BLaER1 treated with 17β-estradiol and CSF1 and Interleukin-3, amounts not matched to agents 10 nM and 100 nM (cell line): Measurements from ENCODE around the gene PADI3.
"Not testable (repeated sequence)": the region's sequence is repeated elsewhere in the genome, so short reads cannot be mapped to it uniquely, and the experiment has no call there.

Source experiments
- H3K27ac ChIP-seq, 11 experiments: shearing (Covaris generic); formaldehyde crosslinking; 2 replicates each; pipeline ENCODE4 v1.8.1; 2022
- H3K27me3 ChIP-seq, 11 experiments: shearing (Covaris generic); formaldehyde crosslinking; 2 replicates each; pipeline ENCODE4 v1.8.1; 2022
- H3K36me3 ChIP-seq, 11 experiments: shearing (Covaris generic); formaldehyde crosslinking; 2 replicates each; pipeline ENCODE4 v1.8.1; 2022
- H3K4me1 ChIP-seq, 10 experiments: shearing (Covaris generic); formaldehyde crosslinking; 2 replicates each; pipeline ENCODE4 v1.8.1; 2022
- H3K4me2 ChIP-seq, 11 experiments: shearing (Covaris generic); formaldehyde crosslinking; 2 replicates each; pipeline ENCODE4 v1.8.1; 2022
- H3K4me3 ChIP-seq, 10 experiments: shearing (Covaris generic); formaldehyde crosslinking; 2 replicates each; pipeline ENCODE4 v1.8.1; 2022
- H3K9ac ChIP-seq, 11 experiments: shearing (Covaris generic); formaldehyde crosslinking; 2 replicates each; pipeline ENCODE4 v1.8.1; 2022
- H3K9me3 ChIP-seq, 11 experiments: shearing (Covaris generic); formaldehyde crosslinking; replicated peaks in 1 of 11; 2 replicates each; pipeline ENCODE4 v1.8.1; 2022
- H4K20me1 ChIP-seq, 11 experiments: shearing (Covaris generic); formaldehyde crosslinking; 2 replicates each; pipeline ENCODE4 v1.8.1; 2022
- Cebpa-rat ChIP-seq, 11 experiments: shearing (Covaris generic); IDR thresholded peaks; 2 replicates each; pipeline ENCODE4 v1.8.1; 2022

PADI3 gene

GRCh38 chr1:17315542-17316130 is 66.7 kb downstream of the PADI3 start:
- H3K27me3 ChIP-seq = no peaks in the 10 kb centered on the region

GRCh38 chr1:17316704-17317103 is 67.8 kb downstream of the PADI3 start:
- Histone ChIP-seq H3K9ac (no peak overlapping the region), H3K4me3 (no peak overlapping the region), H4K20me1 (no peaks in the 10 kb centered on the region), H3K9me3 (peaks cover 0 to 7% (median 0%) of the 10 kb centered on the region in 11 experiments; a peak in 1 of 22 replicates), H3K27ac (no peak overlapping the region), H3K4me1 (peaks cover 0 to 21% (median 9%) of the 10 kb centered on the region in 10 experiments; a peak in 10 of 20 replicates), H3K4me2 (no peak overlapping the region), H3K27me3 (no peaks in the 10 kb centered on the region), H3K36me3 (no peaks in the 10 kb centered on the region)
- no peak for TF ChIP-seq Cebpa-rat (IDR thresholded peaks at IDR 0.05)

More at GRCh38 chr1:17315542-17316130, 66.7 kb downstream of the PADI3 start:
- Histone ChIP-seq H3K9me3 (peaks cover 0 to 7% (median 0%) of the 10 kb centered on the region in 11 experiments; a peak in 1 of 22 replicates), H3K36me3 (no peaks in the 10 kb centered on the region), H3K4me2 (no peak overlapping the region), H3K9ac (no peak overlapping the region), H3K27ac (no peak overlapping the region), H3K4me1 (peaks cover 0 to 32% (median 10%) of the 10 kb centered on the region in 10 experiments; a peak in 10 of 20 replicates), H3K4me3 (no peak overlapping the region), H4K20me1 (no peaks in the 10 kb centered on the region)
- no peak for TF ChIP-seq Cebpa-rat (IDR thresholded peaks at IDR 0.05)

GRCh38 chr1:17318262-17318661 is 69.4 kb downstream of the PADI3 start:
- H3K4me1 ChIP-seq = peaks cover 0 to 10% (median 0%) of the 10 kb centered on the region in 10 experiments; a peak in 2 of 20 replicates
- H3K9me3 ChIP-seq = peaks cover 0 to 15% (median 0%) of the 10 kb centered on the region in 11 experiments; a peak in 5 of 22 replicates
- H3K36me3 ChIP-seq = no peaks in the 10 kb centered on the region
- no peak overlapping the region for H3K9ac ChIP-seq
- H3K27me3 ChIP-seq = no peaks in the 10 kb centered on the region
- TF ChIP-seq Cebpa-rat (IDR thresholded peaks at IDR 0.05) = no peak
- no peak overlapping the region for H3K4me2 ChIP-seq
- H4K20me1 ChIP-seq = no peaks in the 10 kb centered on the region
- no peak overlapping the region for H3K4me3 ChIP-seq
- H3K27ac ChIP-seq = no peak overlapping the region

DNA sequence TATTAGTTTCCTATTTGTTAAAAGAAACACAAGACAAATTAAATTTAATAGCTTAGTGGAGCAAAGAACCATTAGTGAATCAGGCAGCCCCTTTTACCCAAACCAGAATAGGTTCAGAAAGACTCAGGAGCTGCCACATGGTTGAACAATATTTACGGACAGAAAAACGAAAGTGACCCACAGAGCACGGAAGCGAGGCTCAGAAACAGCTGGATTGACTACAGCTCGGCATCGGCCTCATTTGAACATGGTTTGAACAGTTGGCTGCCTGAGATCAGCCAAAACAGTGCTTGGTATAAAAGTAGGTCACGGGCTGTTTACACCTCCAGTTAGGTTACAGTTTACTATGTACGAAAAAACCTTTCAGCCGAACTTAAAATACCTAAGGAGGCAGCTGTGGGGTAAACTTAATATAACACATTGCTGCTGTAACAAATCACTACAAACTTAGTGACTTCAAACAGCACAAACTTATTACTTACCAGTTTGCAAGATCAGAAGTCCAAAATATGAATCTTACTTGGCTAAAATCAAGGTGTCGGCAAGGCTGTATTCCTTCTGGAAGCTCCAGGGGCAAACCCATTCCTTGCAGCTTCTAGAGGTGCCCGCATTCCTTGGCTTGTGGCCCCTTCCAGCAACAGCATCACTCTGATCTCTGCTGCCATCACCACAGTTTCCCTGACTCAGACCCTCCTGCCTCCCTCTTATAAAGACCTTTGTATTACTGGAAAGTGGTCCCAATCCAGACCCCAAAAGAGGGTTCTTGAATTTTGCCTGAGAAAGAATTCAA is 70.9 kb downstream of the PADI3 start:
- H3K4me3 ChIP-seq = no peak overlapping the region
- H3K27ac ChIP-seq = no peak overlapping the region
- no peak for TF ChIP-seq Cebpa-rat (IDR thresholded peaks at IDR 0.05)
- no peak overlapping the region for H3K9ac ChIP-seq
- H3K4me2 ChIP-seq = no peak overlapping the region
- peaks cover 0 to 15% (median 0%) of the 10 kb centered on the region in 11 experiments; a peak in 5 of 22 replicates for H3K9me3 ChIP-seq
- H3K27me3 ChIP-seq = no peaks in the 10 kb centered on the region
- H3K4me1 ChIP-seq = no peaks in the 10 kb centered on the region; a peak in 1 of 20 replicates
- no peaks in the 10 kb centered on the region for H3K36me3 ChIP-seq
- no peaks in the 10 kb centered on the region for H4K20me1 ChIP-seq

DNA sequence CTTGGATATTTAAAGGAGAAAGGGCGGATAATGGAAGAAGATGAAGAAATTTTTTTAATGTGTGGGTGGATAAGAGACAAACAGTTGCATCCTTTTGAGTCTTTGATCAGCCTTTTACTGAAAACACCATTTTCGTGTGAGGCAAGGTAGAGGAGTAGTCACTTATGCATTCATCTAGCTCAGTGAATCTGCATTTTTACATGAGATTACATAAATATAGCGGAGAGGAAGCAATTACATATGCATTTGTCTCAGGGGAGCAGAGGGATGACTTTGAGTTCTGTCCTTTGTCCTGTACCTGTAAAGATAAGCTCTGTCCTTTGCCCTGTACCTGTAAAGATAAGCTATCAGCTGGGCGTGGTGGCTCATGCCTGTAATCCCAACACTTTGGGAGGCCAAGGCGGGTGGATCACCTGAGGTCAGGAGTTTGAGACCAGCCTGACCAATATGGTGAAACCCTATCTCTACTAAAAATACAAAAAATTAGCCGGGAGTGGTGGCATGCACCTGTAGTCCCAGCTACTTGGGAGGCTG is 73.0 kb downstream of the PADI3 start:
- H3K27ac ChIP-seq, H3K4me2 ChIP-seq, H4K20me1 ChIP-seq, H3K4me1 ChIP-seq, H3K4me3 ChIP-seq, H3K9ac ChIP-seq, H3K27me3 ChIP-seq, H3K36me3 ChIP-seq: not testable (repeated sequence)
- peaks cover 0 to 15% (median 0%) of the 10 kb centered on the region in 11 experiments; a peak in 5 of 22 replicates for H3K9me3 ChIP-seq

DNA sequence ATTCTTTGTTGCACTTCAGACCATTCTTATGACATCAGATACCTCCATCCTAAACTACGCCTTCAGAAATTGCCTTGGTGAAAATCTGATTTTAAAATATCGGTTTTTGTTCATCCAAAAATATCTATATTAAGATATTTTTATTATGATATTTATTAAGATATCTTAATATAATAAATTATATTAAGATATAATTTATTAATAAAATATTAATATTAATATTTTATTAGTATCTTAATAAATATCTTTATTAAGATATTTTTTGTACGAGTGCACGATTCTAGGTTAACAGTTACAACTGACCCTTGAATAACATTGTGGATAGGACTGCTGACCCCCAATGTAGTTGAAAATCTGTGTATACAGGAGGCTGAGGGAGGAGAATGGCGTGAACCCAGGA is 80.0 kb downstream of the PADI3 start:
- Histone ChIP-seq H4K20me1 (no peaks in the 10 kb centered on the region), H3K4me3 (no peak overlapping the region), H3K9me3 (peaks cover 0 to 18% (median 5%) of the 10 kb centered on the region in 11 experiments; a peak in 6 of 22 replicates), H3K36me3 (no peaks in the 10 kb centered on the region), H3K27me3 (no peaks in the 10 kb centered on the region), H3K9ac (no peak overlapping the region), H3K4me1 (no peaks in the 10 kb centered on the region), H3K27ac (no peak overlapping the region), H3K4me2 (no peak overlapping the region)
- no peak for TF ChIP-seq Cebpa-rat (IDR thresholded peaks at IDR 0.05)

GRCh38 chr1:17329610-17330009 is 80.7 kb downstream of the PADI3 start:
- Histone ChIP-seq H4K20me1 (no peaks in the 10 kb centered on the region), H3K27me3 (no peaks in the 10 kb centered on the region), H3K4me2 (no peak overlapping the region), H3K27ac (no peak overlapping the region), H3K36me3 (no peaks in the 10 kb centered on the region), H3K4me1 (no peaks in the 10 kb centered on the region), H3K9me3 (peaks cover 0 to 18% (median 5%) of the 10 kb centered on the region in 11 experiments; a peak in 6 of 22 replicates), H3K9ac (no peak overlapping the region), H3K4me3 (no peak overlapping the region)
- TF ChIP-seq Cebpa-rat (IDR thresholded peaks at IDR 0.05) = no peak

- Histone ChIP-seq H3K4me2 (no peak overlapping the region), H3K27ac (no peak overlapping the region), H3K4me3 (no peak overlapping the region), H3K4me1 (no peaks in the 10 kb centered on the region; a peak in 1 of 20 replicates), H3K27me3 (no peaks in the 10 kb centered on the region), H3K9ac (no peak overlapping the region), H4K20me1 (no peaks in the 10 kb centered on the region), H3K9me3 (peaks cover 0 to 18% (median 5%) of the 10 kb centered on the region in 11 experiments; a peak in 6 of 22 replicates), H3K36me3 (no peaks in the 10 kb centered on the region)
- TF ChIP-seq Cebpa-rat (IDR thresholded peaks at IDR 0.05) = no peak
Observed at GRCh38 chr1:17330856-17331255, 82.0 kb downstream of the PADI3 start.

DNA sequence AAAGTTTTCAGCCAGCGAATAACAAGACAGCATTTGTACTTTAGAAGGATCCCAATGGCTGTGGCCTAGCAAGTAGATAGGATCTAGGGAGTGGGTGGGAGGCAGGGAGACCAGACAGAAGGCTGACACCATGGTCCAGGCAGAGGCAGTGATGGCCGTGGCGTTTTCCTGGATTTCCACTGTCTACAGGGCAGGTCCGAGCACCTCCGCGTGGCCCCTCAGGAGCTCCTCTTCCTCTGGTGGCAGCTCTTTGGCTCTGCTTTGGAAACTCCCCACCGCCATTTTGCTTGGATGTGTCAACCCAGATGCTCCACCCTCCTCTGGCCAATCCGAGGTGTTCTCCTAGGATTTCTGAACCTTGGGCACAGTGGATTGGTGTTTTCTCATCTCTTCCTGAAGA is 84.2 kb downstream of the PADI3 start:
- Histone ChIP-seq H3K4me2 (no peak overlapping the region), H3K27ac (no peak overlapping the region), H3K9ac (no peak overlapping the region), H4K20me1 (no peaks in the 10 kb centered on the region), H3K4me3 (no peak overlapping the region), H3K36me3 (no peaks in the 10 kb centered on the region), H3K27me3 (no peaks in the 10 kb centered on the region), H3K4me1 (no peaks in the 10 kb centered on the region; a peak in 1 of 20 replicates), H3K9me3 (peaks cover 0 to 18% (median 5%) of the 10 kb centered on the region in 11 experiments; a peak in 6 of 22 replicates)
- no peak for TF ChIP-seq Cebpa-rat (IDR thresholded peaks at IDR 0.05)
